Activated CD8-positive, alpha-beta memory T cell treated with anti-CD3 and anti-CD28 coated beads for 48 hours (primary cell): Measurements from ENCODE around the gene SSR4.

Experiments used
- DNase-seq, 3 experiments: peaks; one replicate each; pipeline ENCODE4 v3.0.0-alpha.2; 2020; ENCODE audit warnings: low read depth in 2 of 3, low spot score in 2 of 3

The SSR4 gene

DNA sequence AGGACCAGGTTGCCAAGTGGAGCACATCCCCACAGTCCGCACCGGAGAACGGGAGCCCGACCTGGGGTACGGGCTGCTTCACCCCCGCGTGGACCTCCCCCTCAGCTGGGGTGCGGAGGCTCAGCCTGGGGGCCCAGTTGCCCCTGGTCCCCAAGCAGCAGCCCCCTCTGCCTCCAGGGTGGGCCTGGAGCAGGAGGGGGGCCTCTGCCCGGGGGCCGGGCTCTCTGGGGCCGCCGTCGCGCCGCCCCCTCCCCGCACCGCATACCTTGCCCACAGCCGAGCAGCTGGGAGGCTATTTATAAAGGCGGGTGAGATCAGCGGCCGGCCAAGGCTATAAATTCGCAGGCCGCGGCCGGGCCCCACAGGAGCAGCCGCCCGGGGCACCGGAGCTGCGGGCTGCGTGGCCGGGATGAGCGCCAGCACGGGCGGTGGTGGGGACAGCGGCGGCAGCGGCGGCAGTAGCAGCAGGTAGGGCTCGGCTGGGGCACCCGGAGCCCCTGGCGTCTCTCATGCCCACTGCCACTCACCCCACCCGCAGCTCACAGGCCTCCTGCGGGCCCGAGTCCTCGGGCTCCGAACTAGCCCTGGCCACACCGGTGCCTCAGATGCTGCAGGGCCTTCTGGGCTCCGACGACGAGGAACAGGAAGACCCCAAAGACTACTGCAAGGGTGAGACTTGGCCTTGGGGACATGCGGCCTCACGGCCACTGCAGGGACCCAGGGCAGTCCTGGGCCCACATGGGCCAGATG is 13.6 kb upstream of the SSR4 start, which contains the start of gene SRPK3:
Gene SRPK3, plus strand, starts transcription at position 364 of the 750 bp plus-strand sequence. Its CDS starts 46 bp downstream, at position 410.
- DNase-seq: no peak

DNA sequence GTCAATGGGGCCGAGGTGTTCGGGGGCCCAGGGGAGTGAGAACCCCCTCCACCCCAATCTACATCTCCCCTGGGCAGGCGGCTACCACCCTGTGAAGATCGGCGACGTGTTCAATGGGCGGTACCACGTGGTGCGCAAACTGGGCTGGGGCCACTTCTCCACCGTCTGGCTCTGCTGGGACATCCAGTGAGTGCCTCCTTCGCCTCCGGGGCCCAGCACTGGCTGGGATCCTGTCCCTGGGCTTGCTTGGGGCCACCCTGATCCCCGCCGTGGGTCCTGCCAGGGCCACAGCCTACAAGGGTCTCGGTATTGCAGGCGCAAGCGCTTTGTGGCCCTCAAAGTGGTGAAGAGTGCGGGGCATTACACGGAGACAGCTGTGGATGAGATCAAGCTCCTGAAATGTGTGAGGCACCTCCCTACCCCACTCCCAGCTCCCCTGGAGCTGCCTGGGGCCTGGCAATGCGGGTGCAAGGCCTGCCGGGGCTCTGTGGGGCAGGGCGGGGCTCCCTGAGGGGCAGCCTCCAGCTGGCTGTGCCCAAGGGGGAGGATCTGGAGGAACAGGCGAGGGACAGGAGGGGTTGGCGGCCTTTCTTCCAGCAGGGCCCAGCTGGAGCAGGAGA is 12.9 kb upstream of the SSR4 start:
- DNase-seq: no peak

GRCh38 chrX:153782313-153782712 is 12.2 kb upstream of the SSR4 start:
- DNase-seq: no peak

- no peak for DNase-seq
Measured at GRCh38 chrX:153782871-153783270, 11.6 kb upstream of the SSR4 start.

- DNase-seq: no peak
Measured at GRCh38 chrX:153783378-153784013, 11.0 kb upstream of the SSR4 start.

GRCh38 chrX:153784325-153784967 is 10.0 kb upstream of the SSR4 start:
- DNase-seq: no peak

- no peak for DNase-seq
Measured at GRCh38 chrX:153786669-153787068, 7.8 kb upstream of the SSR4 start.

GRCh38 chrX:153789654-153790053 is 4.8 kb upstream of the SSR4 start:
- DNase-seq: no peak

- DNase-seq: no peak
Measured at GRCh38 chrX:153791104-153791852, 3.2 kb upstream of the SSR4 start.

GRCh38 chrX:153792368-153792767 is 2.1 kb upstream of the SSR4 start:
- DNase-seq: no peak

GRCh38 chrX:153793291-153793690 is 1.2 kb upstream of the SSR4 start:
- DNase-seq: no peak

- DNase-seq: no peak
Measured at GRCh38 chrX:153794897-153795816, 689 bp downstream of the SSR4 start.

DNA sequence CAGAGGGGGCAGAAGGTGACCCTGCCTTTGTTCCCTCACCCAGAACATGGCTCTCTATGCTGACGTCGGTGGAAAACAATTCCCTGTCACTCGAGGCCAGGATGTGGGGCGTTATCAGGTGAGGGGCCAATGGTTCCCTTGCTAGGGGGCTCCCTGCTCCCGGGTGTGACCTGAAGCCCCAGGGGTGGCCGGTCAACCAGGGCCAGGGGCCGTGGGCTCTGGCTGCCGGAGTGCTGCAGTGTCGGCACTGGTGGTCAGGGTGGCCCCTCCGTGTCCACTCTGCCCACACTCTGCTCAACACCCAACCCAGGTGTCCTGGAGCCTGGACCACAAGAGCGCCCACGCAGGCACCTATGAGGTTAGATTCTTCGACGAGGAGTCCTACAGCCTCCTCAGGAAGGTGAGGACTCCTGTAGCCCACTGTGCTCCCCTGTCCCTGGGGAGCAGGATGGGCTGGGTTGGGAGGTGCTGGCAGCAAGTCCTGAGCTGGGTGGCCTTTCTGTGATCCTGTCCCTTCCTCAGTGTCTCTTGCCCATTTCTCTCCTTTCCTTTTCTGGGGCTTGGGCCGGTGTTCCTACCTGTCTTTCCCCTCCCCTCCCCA is 3.0 kb downstream of the SSR4 start:
- DNase-seq: no peak

DNA sequence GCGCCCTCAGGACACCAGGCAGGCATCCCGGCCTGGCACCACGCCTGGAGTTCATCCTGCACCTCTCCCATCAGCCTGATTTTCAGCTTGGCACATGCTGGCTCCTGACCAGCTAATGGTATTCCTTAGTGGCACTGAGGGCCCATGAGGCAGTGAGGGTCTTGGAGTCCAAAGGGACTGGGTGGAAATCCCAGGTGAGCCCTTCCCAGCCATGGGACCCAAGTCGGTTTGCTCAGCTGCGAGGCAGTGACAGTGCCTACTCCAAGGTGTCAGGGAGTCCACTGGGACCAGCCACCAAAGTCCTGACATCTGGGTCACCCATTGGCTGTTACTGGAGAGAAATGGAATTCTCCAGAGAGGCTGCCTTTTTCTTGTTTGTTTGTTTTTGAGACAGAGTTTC is 4.9 kb downstream of the SSR4 start:
- no peak for DNase-seq

GRCh38 chrX:153800177-153800722 is 5.8 kb downstream of the SSR4 start:
- DNase-seq: no peak

- DNase-seq: no peak
Measured at GRCh38 chrX:153800746-153801145, 6.3 kb downstream of the SSR4 start.

DNA sequence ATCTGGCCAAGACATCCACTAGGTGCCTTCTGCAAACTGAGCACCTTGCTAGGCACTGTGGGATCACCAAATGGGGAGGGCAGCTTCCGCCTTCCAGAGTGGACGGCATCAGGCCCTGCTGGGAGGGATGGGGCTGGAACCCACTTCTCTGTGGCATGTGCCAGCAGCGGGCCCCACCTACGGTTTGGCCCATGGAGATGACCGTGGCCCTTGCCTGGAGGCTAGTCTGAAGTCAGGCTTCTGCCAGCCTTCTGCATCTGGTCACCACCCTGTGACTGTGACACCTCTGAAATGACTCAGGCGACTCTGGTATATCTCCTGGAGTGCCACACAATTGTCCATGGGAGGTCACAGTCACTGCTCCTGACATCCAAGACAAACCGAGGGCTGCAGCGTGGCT is 7.2 kb downstream of the SSR4 start:
- DNase-seq: no peak

DNA sequence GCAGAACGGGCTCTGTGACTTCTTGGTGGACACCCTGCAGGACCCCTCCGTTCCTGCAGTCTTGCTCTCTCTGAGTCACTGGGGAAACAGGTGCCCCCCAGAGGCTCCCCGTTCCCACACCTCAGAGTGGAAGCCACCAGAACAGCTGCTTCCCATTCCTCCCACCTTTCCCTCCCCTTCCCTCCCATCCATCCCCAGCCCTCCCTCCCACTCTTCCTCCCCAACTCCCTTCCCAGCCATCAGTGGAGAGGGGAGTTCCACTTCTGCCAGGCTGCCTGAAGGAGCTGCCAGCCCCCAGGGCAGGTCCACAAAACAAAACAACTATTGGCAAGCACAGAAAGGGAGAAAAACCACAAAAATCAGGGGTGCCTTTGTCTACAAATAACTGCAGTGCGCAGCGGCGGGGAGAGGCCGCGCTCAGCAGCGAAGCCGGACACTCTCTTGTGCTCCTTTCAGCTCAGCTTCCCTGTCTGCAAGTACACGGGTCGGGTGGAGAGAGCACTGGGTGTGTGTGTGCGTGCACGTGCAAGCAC is 8.1 kb downstream of the SSR4 start:
- no peak for DNase-seq
